Body of pancreas (tissue), 4 donors: ENCODE results near the gene BBX. TPM values are rescaled to one million over a fixed set of nuclear protein-coding genes. Genes with fewer than 3 reads are reported as not detected.

Source experiments
- ATAC-seq: fragments of 150-250 bp; one replicate; pipeline ENCODE4 v1.9.1; 2016
- DNase-seq, 4 donors: peaks; one replicate each; pipeline ENCODE4 v3.0.0-alpha.2; 2019
- H3K27ac ChIP-seq, 4 donors: fragments of 200-600 bp; sonication (generic); 1 replicate in 3 of 4; 2 replicates in 1 of 4; pipeline versions ENCODE4 v1.5.1 to v1.6.1; 2016 to 2019; ENCODE audit warnings: mild to moderate bottlenecking in 1 of 4, mixed read lengths in 1 of 4, moderate library complexity in 1 of 4
- H3K27me3 ChIP-seq, 2 donors: fragments of 200-600 bp; sonication (generic); one replicate each; pipeline ENCODE4 v1.6.0; 2016; ENCODE audit warnings: mild to moderate bottlenecking in 1 of 2
- H3K36me3 ChIP-seq, 2 donors: fragments of 200-600 bp; sonication (generic); replicated peaks in 1 of 2; 2 replicates each; pipeline ENCODE4 v1.5.1; 2016; ENCODE audit warnings: low read depth in 2 of 2; ENCODE audit not compliant: insufficient read depth in 1 of 2
- H3K4me1 ChIP-seq: fragments of 200-600 bp; sonication (generic); one replicate; pipeline ENCODE4 v1.6.0; 2016
- H3K4me3 ChIP-seq, 2 donors: fragments of 200-600 bp; sonication (generic); 1 replicate in 1 of 2; 2 replicates in 1 of 2; pipeline ENCODE4 v1.5.1; 2016 to 2019
- H3K9me3 ChIP-seq, 3 donors: fragments of 200-600 bp; sonication (generic); 1 replicate in 2 of 3; 2 replicates in 1 of 3; pipeline ENCODE4 v1.5.1; 2016
- POLR2A ChIP-seq, 3 donors: fragments of 450-650 bp; IDR thresholded peaks; one replicate each; pipeline ENCODE4 v1.6.1; 2016; ENCODE audit warnings: antibody characterized with exemption in 3 of 3, mild to moderate bottlenecking in 2 of 3
- WGBS, 2 donors: methylation state at CpG; one replicate each; pipeline ENCODE4 v1.1.5; 2017; 5-methylcytosine and 5-hydroxymethylcytosine counted together
- intact Hi-C: fragments of 100-400 bp; cut with DNase I; formaldehyde crosslinking; loops from one replicate; pipeline ENCODE4 v1.15.1; 2023
- total RNA-seq, 2 donors: library from RNA; depleted of rRNA; stranded (reverse); fragments of >200 nt; gene quantifications; one replicate each; pipeline ENCODE4 v1.1.0, GENCODE V29; 2016
- TF ChIP-seq, protein P1 (sequence below), 7 experiments: fragments of 450-650 bp in 4 of 7; fragments of 200-600 bp in 3 of 7; sonication (generic) in 3 of 7; IDR thresholded peaks; one replicate each; pipeline ENCODE4 v1.5.1; 2016 to 2019; ENCODE audit warnings: antibody characterized with exemption in 7 of 7

BBX gene
- total RNA-seq, 2 donors from 2014 or later = 17.5 to 28.8 TPM

DNA sequence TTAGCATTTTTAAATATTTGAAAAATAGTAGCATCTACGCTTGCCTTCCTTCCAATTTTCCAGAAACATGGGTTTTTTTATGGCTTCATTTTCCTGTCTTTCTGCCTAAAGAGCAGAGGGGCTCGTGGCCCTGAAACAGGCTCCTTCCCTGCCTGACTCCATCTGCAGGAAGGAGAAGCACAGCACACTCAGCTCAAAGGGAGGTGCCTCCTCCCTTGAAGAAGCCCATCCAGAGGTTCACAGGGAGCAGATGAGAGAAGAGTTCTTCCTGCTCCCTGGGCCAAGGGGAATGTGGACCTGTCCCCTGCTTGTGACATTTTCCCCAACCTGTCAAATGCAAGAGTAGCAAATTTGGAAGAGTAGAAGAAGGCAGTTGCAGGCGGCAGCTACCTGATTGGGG lies 55.8 kb downstream of the BBX start:
- Histone ChIP-seq H3K27me3 (no peaks in the 10 kb centered on the region), H3K36me3 (no peaks in the 10 kb centered on the region), H3K4me3 (no peak overlapping the region), H3K9me3 (no peaks in the 10 kb centered on the region), H3K27ac (no peak overlapping the region), H3K4me1 (peaks cover 3% of the 10 kb centered on the region)
- WGBS, 2 donors = 86 to 88% methylated on average over 3 of the region's 3 CpGs
- TF ChIP-seq, protein P1, sequence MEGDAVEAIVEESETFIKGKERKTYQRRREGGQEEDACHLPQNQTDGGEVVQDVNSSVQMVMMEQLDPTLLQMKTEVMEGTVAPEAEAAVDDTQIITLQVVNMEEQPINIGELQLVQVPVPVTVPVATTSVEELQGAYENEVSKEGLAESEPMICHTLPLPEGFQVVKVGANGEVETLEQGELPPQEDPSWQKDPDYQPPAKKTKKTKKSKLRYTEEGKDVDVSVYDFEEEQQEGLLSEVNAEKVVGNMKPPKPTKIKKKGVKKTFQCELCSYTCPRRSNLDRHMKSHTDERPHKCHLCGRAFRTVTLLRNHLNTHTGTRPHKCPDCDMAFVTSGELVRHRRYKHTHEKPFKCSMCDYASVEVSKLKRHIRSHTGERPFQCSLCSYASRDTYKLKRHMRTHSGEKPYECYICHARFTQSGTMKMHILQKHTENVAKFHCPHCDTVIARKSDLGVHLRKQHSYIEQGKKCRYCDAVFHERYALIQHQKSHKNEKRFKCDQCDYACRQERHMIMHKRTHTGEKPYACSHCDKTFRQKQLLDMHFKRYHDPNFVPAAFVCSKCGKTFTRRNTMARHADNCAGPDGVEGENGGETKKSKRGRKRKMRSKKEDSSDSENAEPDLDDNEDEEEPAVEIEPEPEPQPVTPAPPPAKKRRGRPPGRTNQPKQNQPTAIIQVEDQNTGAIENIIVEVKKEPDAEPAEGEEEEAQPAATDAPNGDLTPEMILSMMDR (IDR thresholded peaks at IDR 0.05) = no peak
- TF ChIP-seq POLR2A (IDR thresholded peaks at IDR 0.05) = no peak
- no peak for DNase-seq
- no peak for ATAC-seq
- intact Hi-C loops = no loop called here

DNA sequence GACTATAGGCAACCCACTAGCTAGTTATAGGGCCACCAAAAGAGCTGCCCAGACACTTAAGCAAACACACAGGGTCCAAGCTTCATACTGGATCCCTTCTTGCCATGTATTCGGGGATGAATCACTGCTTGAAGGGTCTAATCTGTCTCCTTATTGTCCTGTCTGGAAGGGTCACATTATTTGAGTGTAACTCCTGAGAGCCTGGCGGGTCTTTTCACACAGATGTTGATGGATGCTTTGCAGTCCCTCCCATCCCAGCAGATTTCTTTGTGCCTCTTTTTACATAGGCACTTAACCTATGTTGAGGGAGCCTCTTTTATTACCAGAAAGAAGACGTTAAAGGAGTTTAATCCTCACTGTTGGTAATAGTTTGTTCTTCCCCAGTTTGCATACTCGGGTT lies 56.6 kb downstream of the BBX start:
- intact Hi-C loops = no loop called here
- H3K36me3 ChIP-seq = no peaks in the 10 kb centered on the region
- TF ChIP-seq, protein P1 (IDR thresholded peaks at IDR 0.05) = no peak
- TF ChIP-seq POLR2A (IDR thresholded peaks at IDR 0.05) = no peak

DNA sequence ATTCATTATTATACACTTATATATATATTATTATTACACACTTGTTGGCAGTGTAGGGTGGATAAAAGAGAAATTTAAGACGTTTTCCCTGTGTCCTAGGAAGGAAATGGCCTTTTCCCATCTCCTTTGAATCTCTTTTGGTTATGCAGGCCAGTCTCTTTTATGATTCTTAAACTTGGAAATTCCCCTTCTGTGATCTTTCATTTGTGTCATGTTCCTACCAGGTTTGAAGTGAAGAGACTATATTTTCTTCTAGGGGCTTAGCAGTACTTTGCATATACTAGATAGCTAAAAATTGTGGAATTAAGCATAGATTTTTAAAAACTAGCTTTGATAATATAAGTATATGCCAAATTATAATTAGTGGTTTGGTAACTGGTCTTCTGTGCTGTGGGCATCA lies 58.5 kb downstream of the BBX start:
- ATAC-seq (no peak), DNase-seq (no peak)
- WGBS, 2 donors = 77 to 86% methylated on average over 1 of the region's 1 CpG
- TF ChIP-seq, protein P1 (IDR thresholded peaks at IDR 0.05) = no peak
- TF ChIP-seq POLR2A (IDR thresholded peaks at IDR 0.05) = no peak
- no peaks in the 10 kb centered on the region for H3K36me3 ChIP-seq
- no peaks in the 10 kb centered on the region for H3K27me3 ChIP-seq
- no peaks in the 10 kb centered on the region for H3K9me3 ChIP-seq
- H3K4me1 ChIP-seq = peaks cover 3% of the 10 kb centered on the region
- intact Hi-C loops = no loop called here
- H3K4me3 ChIP-seq = no peak overlapping the region
- H3K27ac ChIP-seq = no peak overlapping the region

More for the DNA sequence above, 56.6 kb downstream of the BBX start:
- Histone ChIP-seq H3K27me3 (no peaks in the 10 kb centered on the region), H3K4me1 (peaks cover 3% of the 10 kb centered on the region), H3K27ac (no peak overlapping the region), H3K9me3 (no peaks in the 10 kb centered on the region), H3K4me3 (no peak overlapping the region)
- 81 to 84% methylated on average over 4 of the region's 4 CpGs for WGBS, 2 donors
- DNase-seq (no peak), ATAC-seq (no peak)

DNA sequence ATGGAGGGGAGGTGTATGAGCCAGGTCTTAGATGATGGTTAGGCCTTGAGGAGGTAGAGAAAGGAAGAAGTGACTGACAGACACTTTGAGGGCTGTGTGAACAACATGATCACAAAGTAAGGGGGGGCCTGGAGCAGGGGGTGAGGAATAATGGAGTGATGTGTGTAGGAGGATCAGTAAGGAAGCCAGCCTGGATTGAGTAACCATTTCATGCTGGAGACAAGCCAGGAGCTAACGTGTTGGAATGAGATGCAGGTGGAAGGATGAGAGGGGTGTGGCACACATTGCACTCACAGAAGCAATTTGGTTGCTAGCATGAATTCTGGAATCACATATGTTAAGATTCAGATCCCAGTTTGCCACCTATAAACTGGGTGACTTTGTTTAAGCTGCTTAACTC lies 65.5 kb downstream of the BBX start:
- peaks cover 10% of the 10 kb centered on the region for H3K4me1 ChIP-seq
- 31 to 44% methylated on average over 1 of the region's 1 CpG for WGBS, 2 donors
- no peak for ATAC-seq
- intact Hi-C loops = no loop called here
- no peaks in the 10 kb centered on the region for H3K9me3 ChIP-seq
- no peak overlapping the region for H3K27ac ChIP-seq
- no peak for DNase-seq
- H3K4me3 ChIP-seq = no peak overlapping the region
- H3K36me3 ChIP-seq = no peaks in the 10 kb centered on the region
- H3K27me3 ChIP-seq = no peaks in the 10 kb centered on the region
- TF ChIP-seq, protein P1 (IDR thresholded peaks at IDR 0.05) = no peak
- no peak for TF ChIP-seq POLR2A (IDR thresholded peaks at IDR 0.05)

DNA sequence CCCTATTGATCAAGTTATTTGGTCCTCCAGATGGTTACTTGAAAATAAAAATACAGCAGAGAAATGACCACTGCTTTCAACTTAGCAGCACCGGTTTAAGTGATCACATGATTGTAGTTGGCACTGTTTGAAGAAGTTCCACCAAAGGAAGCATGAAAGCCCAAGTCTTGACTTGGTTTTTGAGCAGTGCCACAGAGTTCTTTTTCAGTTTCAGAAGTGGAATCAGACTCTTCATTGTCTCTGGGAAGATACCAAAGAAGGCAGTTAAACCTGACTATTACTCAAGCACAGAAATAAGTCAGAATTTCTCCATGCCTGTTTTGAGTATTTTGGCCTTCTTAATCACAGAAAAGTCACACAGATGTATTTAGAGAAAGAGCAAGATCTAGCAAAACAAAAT lies 66.7 kb downstream of the BBX start:
- no peak for ATAC-seq
- Histone ChIP-seq H3K27me3 (no peaks in the 10 kb centered on the region), H3K27ac (no peak overlapping the region), H3K36me3 (no peaks in the 10 kb centered on the region), H3K4me1 (peaks cover 14% of the 10 kb centered on the region), H3K9me3 (no peaks in the 10 kb centered on the region), H3K4me3 (no peak overlapping the region)
- DNase-seq = no peak
- TF ChIP-seq, protein P1 (IDR thresholded peaks at IDR 0.05) = no peak
- no peak for TF ChIP-seq POLR2A (IDR thresholded peaks at IDR 0.05)
- WGBS, 2 donors = 54 to 61% methylated on average over 1 of the region's 1 CpG
- intact Hi-C loops = no loop called here
